H1 (cell line): ENCODE results near the gene DBP. TPM values are rescaled to one million over a fixed set of nuclear protein-coding genes. Genes with fewer than 3 reads are reported as not detected.

Source experiments
- CEBPB ChIP-seq: IDR thresholded peaks from 2 replicates; pipeline ENCODE4 v1.6.1; 2012; ENCODE audit warnings: low read depth, low read length
- polyA plus RNA-seq, 7 experiments: library from polyadenylated mRNA; depleted of rRNA in 3 of 7; stranded (reverse) in 5 of 7; unstranded in 2 of 7; fragments of >200 nt in 5 of 7; fragments of 200-250 nt in 2 of 7; gene quantifications; 1 replicate in 5 of 7; 2 replicates in 1 of 7; 4 replicates in 1 of 7; pipeline versions ENCODE4 v1.2.1 to v1.2.3, GENCODE V29; 2011 to 2013; ENCODE audit warnings: missing spikeins in 2 of 7, mixed read lengths in 2 of 7
- total RNA-seq: library from RNA; stranded (reverse); fragmentation: NEBNext Ultra II Directional; extraction: Animal tissue kit (Norgen Biotek cat#: 25700); gene quantifications from 2 replicates; pipeline ENCODE4 v1.2.1, GENCODE V29; 2021

The DBP gene
- total and polyA plus RNA-seq, 2 of the 8 experiments (the other 6 are each of a cell fraction or from before 2014, with no cell fraction given), result 7.5 to 8.3 TPM

DNA sequence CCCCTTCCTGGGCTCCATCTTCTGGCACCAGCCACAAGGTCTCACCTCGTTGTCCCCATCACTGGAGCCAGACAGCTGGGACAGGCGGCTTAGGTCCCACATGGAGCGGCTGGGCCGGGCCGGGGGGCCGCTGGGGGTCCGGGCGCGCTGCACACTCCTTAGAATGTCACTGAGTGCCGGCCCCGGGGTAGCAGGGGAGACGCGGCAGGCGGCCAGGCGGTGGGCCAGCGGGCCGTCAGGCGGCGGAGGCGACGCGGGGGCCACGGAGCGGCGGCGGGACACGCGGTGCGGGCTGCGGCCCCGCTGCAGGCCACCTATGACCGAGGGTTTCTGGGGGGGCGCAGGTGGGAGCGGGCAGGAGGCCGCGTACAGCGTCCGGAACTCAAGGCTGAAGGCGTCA is 33.7 kb downstream of the DBP start (continued):
- TF ChIP-seq CEBPB, result no peak
